B cell (primary cell): ENCODE results near the gene MVB12A. TPM values are rescaled to one million over a fixed set of nuclear protein-coding genes. Genes with fewer than 3 reads are reported as not detected.

Experiments
- ATAC-seq: fragments of 200-7000 bp; cut with Tn5 transposase; one replicate; pipeline ENCODE4 v1.10.0; 2021; ENCODE audit warnings: low read depth, mild to moderate bottlenecking, moderate number of reproducible peaks, moderate library complexity
- CTCF ChIA-PET: fragments of 350-600 bp; sonication (Branson Sonifier 250); formaldehyde crosslinking; loops from one replicate; lab custom pipeline; 2021; ENCODE audit warnings: antibody characterized with exemption, inconsistent platforms; lab: Charles Lee
- POLR2A ChIA-PET: fragments of 350-600 bp; sonication (Branson Sonifier 250); formaldehyde crosslinking; loops from one replicate; lab custom pipeline; 2021; ENCODE audit warnings: antibody characterized with exemption; lab: Charles Lee
- DNase-seq: peaks from one replicate; pipeline ENCODE4 v3.0.0; 2013
- H2AFZ ChIP-seq: 2 replicates; pipeline ENCODE4 v1.6.1; 2012; ENCODE audit warnings: mild to moderate bottlenecking, low read depth, low read length; ENCODE audit not compliant: insufficient read depth, poor library complexity, severe bottlenecking
- H3K27ac ChIP-seq, 2 donors: 1 replicate in 1 of 2; 2 replicates in 1 of 2; pipeline ENCODE4 v1.5.1; 2012 to 2013; ENCODE audit warnings: low read length in 2 of 2, mild to moderate bottlenecking in 2 of 2, moderate library complexity in 1 of 2
- H3K27me3 ChIP-seq, 4 experiments: fragments of 200-600 bp in 1 of 4; sonication (generic) in 1 of 4; replicated peaks in 1 of 4; 1 replicate in 2 of 4; 2 replicates in 2 of 4; pipeline versions ENCODE4 v1.6.1 to v1.7.0; 2013 to 2016; ENCODE audit warnings: low read length in 3 of 4, mild to moderate bottlenecking in 2 of 4, mixed read lengths in 1 of 4, moderate library complexity in 1 of 4; ENCODE audit not compliant: insufficient read depth in 4 of 4, control insufficient read depth in 3 of 4; ENCODE audit errors: control extremely low read depth in 1 of 4
- H3K36me3 ChIP-seq, 2 experiments: replicated peaks in 1 of 2; 1 replicate in 1 of 2; 2 replicates in 1 of 2; pipeline versions ENCODE4 v1.6.1 to v1.7.1; 2013; ENCODE audit warnings: low read length in 1 of 2; ENCODE audit not compliant: insufficient read depth in 2 of 2, control insufficient read depth in 1 of 2; ENCODE audit errors: control extremely low read depth in 1 of 2, extremely low read depth in 1 of 2
- H3K4me1 ChIP-seq, 2 donors: fragments of 200-600 bp in 1 of 2; sonication (generic) in 1 of 2; 1 replicate in 1 of 2; 2 replicates in 1 of 2; pipeline versions ENCODE4 v1.5.1 to v1.6.1; 2013 to 2017; ENCODE audit warnings: low read length in 2 of 2; ENCODE audit not compliant: control insufficient read depth in 2 of 2, insufficient read depth in 2 of 2
- H3K4me2 ChIP-seq: replicated peaks from 2 replicates; pipeline ENCODE3; 2012; ENCODE audit warnings: mild to moderate bottlenecking, low read depth, low read length; ENCODE audit not compliant: poor library complexity, severe bottlenecking
- H3K4me3 ChIP-seq, 5 experiments: fragments of 200-600 bp in 1 of 5; sonication (generic) in 1 of 5; 1 replicate in 3 of 5; 2 replicates in 2 of 5; pipeline versions ENCODE4 v1.5.1 to v1.7.0; 2011 to 2016; ENCODE audit warnings: low read length in 4 of 5, mild to moderate bottlenecking in 4 of 5, low read depth in 2 of 5, control low read depth in 1 of 5, moderate library complexity in 1 of 5; ENCODE audit not compliant: insufficient read depth in 1 of 5; ENCODE audit errors: control extremely low read depth in 1 of 5, extremely low read depth in 1 of 5
- H3K79me2 ChIP-seq: fragments of 200-600 bp; sonication (generic); one replicate; pipeline ENCODE4 v1.6.0; 2016; ENCODE audit warnings: low read length; ENCODE audit not compliant: control insufficient read depth, insufficient read depth
- H3K9ac ChIP-seq: fragments of 200-600 bp; sonication (generic); 2 replicates; pipeline ENCODE4 v1.6.1; 2017; ENCODE audit warnings: mild to moderate bottlenecking, low read length, moderate library complexity
- H3K9me3 ChIP-seq, 3 donors: one replicate each; pipeline versions ENCODE4 v1.6.1 to v1.7.1; 2013; ENCODE audit warnings: low read length in 2 of 3; ENCODE audit not compliant: control insufficient read depth in 2 of 3, insufficient read depth in 1 of 3; ENCODE audit errors: control extremely low read depth in 1 of 3
- H4K20me1 ChIP-seq: 2 replicates; pipeline ENCODE4 v1.6.0; 2012; ENCODE audit warnings: mild to moderate bottlenecking, low read length; ENCODE audit not compliant: insufficient read depth, control insufficient read depth, poor library complexity, severe bottlenecking
- H3K27ac Mint-ChIP-seq: one replicate; pipeline ENCODE4 v1.8.0; 2021; ENCODE audit warnings: mixed read lengths
- H3K27me3 Mint-ChIP-seq: one replicate; pipeline ENCODE4 v1.8.0; 2021; ENCODE audit warnings: mixed read lengths
- H3K4me1 Mint-ChIP-seq: one replicate; pipeline ENCODE4 v1.8.0; 2021; ENCODE audit warnings: mixed read lengths
- H3K4me3 Mint-ChIP-seq: one replicate; pipeline ENCODE4 v1.8.0; 2021; ENCODE audit warnings: mixed read lengths
- H3K9me3 Mint-ChIP-seq: one replicate; pipeline ENCODE4 v1.8.0; 2022; ENCODE audit warnings: mixed read lengths; ENCODE audit not compliant: insufficient read depth
- CTCF ChIP-seq: fragments of 200-600 bp; IDR thresholded peaks from one replicate; pipeline ENCODE4 v1.8.0; 2022; ENCODE audit warnings: antibody characterized with exemption, mild to moderate bottlenecking
- EZH2 ChIP-seq: IDR thresholded peaks from 2 replicates; pipeline ENCODE4 v1.6.1; 2012; ENCODE audit warnings: borderline replicate concordance, low read depth, mild to moderate bottlenecking, moderate library complexity, low read length; ENCODE audit not compliant: insufficient read depth, poor library complexity, severe bottlenecking
- WGBS: methylation state at CpG from one replicate; pipeline ENCODE4 v1.1.5; 2013; ENCODE audit warnings: missing lambda C conversion rate; ENCODE audit not compliant: insufficient coverage; 5-methylcytosine and 5-hydroxymethylcytosine counted together
- intact Hi-C: fragments of 100-400 bp; cut with micrococcal nuclease; formaldehyde crosslinking; loops from one replicate; pipeline ENCODE4 v1.10.0; 2022
- polyA plus RNA-seq: library from polyadenylated mRNA; depleted of rRNA; stranded (reverse); fragments of >200 nt; gene quantifications from 2 replicates; pipeline ENCODE4 v1.2.3, GENCODE V29; 2012
- total RNA-seq, 2 donors: library from RNA; stranded (reverse); fragments of 120-200 nt in 1 of 2; gene quantifications; 1 replicate in 1 of 2; 2 replicates in 1 of 2; pipeline versions ENCODE4 v1.2.3 to v1.2.4, GENCODE V29; 2013 to 2022

The MVB12A gene
- total and polyA plus RNA-seq, 2 donors (not counting 1 experiment from before 2014, with no cell fraction given) = 31.3 to 33.6 TPM

- intact Hi-C loops = no loop called here
- Histone ChIP-seq H3K4me1 (peaks cover 22 to 30% of the 10 kb centered on the region in 2 donors), H3K27ac (no peak overlapping the region), H3K4me2 (peak overlapping the region; percentile 99), H3K9ac (peak overlapping the region; percentile 68), H3K4me3 (peak overlapping the region in 4 of 5 experiments; percentile 41 to 69 (median 58)), H3K9me3 (peaks cover 0 to 14% (median 0%) of the 10 kb centered on the region in 3 donors), H4K20me1 (no peaks in the 10 kb centered on the region), H2AFZ (peak overlapping the region; percentile 84), H3K27me3 (peaks cover 0 to 24% (median 9%) of the 10 kb centered on the region in 4 experiments), H3K36me3 (no peaks in the 10 kb centered on the region), H3K79me2 (no peaks in the 10 kb centered on the region)
- DNase-seq (no peak), ATAC-seq (no peak)
- Mint-ChIP-seq H3K4me3 (peak overlapping the region; percentile 56), H3K27ac (no peak overlapping the region), H3K4me1 (peaks cover 19% of the 10 kb centered on the region), H3K27me3 (no peaks in the 10 kb centered on the region), H3K9me3 (peaks cover 3% of the 10 kb centered on the region)
- ChIA-PET CTCF (interaction anchor here (0.5 to 8.4 kb wide), 12 partner anchors 8 to 130 kb away, joined by 3 to 109 read pairs (median 3); partner anchors contain the start of genes BST2, DDA1 and MRPL34), POLR2A (no interaction called here)
- 6% methylated on average over 34 of the region's 37 CpGs for WGBS
- no peak for TF ChIP-seq EZH2
- no peak for TF ChIP-seq CTCF
Measured at GRCh38 chr19:17389957-17390664, 29.7 kb upstream of the MVB12A start.
